Measurements from ENCODE around the gene CHAMP1.

DNA sequence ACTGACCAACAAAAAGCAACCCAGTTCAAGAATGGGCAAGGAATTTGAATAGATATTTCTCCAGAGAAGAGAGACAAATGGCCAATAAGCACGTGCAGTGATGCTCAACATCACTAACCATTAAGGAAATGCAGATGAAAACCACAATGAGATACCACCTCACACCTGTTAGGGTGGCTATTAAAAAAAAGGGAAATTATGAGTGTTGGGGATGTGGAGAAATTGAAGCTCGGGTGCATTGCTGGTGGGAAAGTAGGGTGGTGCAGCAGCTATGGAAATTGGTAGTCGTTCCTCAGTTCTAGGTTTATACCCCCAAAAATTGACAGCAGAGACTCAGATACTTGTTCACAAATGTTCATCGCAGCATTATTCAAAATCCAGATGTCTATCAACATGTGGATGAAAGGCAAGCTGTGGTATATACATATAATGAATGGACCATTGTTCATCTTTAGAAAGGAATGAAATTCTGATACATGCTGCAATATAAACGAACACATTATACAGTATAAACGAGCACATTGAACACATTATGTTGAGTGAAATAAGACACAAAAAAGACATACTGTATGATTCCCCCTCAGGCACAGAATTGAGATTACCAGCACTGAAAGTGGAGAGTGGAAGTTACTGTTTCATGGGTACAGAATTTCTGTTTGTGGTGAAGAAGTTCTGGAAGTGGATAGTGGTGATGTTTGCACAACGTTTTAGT is 927 bp downstream of the CHAMP1 start:
- TF ChIP-seq POLR2AphosphoS5 (IDR thresholded peaks at IDR 0.05; ENCODE audit: low read depth, low read length) (no peak), REST (IDR thresholded peaks at IDR 0.05; ENCODE audit: insufficient read depth in 1 of 2, low read depth in 2 of 2, low read length in 1 of 2) (no peak), SIN3A (IDR thresholded peaks at IDR 0.05; ENCODE audit: borderline replicate concordance, insufficient read depth, low read depth, low read length) (no peak), TCF7L2 (IDR thresholded peaks at IDR 0.05; ENCODE audit: low read depth, low read length) (no peak)
- TF ChIP-seq, protein P1, sequence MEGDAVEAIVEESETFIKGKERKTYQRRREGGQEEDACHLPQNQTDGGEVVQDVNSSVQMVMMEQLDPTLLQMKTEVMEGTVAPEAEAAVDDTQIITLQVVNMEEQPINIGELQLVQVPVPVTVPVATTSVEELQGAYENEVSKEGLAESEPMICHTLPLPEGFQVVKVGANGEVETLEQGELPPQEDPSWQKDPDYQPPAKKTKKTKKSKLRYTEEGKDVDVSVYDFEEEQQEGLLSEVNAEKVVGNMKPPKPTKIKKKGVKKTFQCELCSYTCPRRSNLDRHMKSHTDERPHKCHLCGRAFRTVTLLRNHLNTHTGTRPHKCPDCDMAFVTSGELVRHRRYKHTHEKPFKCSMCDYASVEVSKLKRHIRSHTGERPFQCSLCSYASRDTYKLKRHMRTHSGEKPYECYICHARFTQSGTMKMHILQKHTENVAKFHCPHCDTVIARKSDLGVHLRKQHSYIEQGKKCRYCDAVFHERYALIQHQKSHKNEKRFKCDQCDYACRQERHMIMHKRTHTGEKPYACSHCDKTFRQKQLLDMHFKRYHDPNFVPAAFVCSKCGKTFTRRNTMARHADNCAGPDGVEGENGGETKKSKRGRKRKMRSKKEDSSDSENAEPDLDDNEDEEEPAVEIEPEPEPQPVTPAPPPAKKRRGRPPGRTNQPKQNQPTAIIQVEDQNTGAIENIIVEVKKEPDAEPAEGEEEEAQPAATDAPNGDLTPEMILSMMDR (IDR thresholded peaks at IDR 0.05): no peak

Data from Panc1 (cell line).